BE2C (cell line): ENCODE results near the gene ALX3.
A peak's percentile ranks its signal among the peaks of the same experiment; 100 is the strongest.

ENCODE experiments used
- DNase-seq: peaks from one replicate; pipeline ENCODE4 v3.0.0-alpha.2; 2020
- H3K27me3 ChIP-seq: fragments of 250-450 bp; sonication (Bioruptor Pico); 2 replicates; pipeline ENCODE4 v1.5.1; 2020; ENCODE audit warnings: mild to moderate bottlenecking
- H3K36me3 ChIP-seq: fragments of 250-450 bp; sonication (Bioruptor Pico); 2 replicates; pipeline ENCODE4 v1.5.1; 2020; ENCODE audit warnings: mild to moderate bottlenecking
- H3K4me1 ChIP-seq: fragments of 250-450 bp; sonication (Bioruptor Pico); 2 replicates; pipeline ENCODE4 v1.5.1; 2020
- H3K4me3 ChIP-seq: 2 replicates; pipeline ENCODE4 v1.5.1; 2011; ENCODE audit warnings: low read depth, low read length
- H3K9me3 ChIP-seq: fragments of 250-450 bp; sonication (Bioruptor Pico); 2 replicates; pipeline ENCODE4 v1.5.1; 2020
- TF ChIP-seq, protein P1 (sequence below): IDR thresholded peaks from 2 replicates; pipeline ENCODE4 v1.5.1; 2012; ENCODE audit warnings: mild to moderate bottlenecking, low read depth, low read length

The ALX3 gene

DNA sequence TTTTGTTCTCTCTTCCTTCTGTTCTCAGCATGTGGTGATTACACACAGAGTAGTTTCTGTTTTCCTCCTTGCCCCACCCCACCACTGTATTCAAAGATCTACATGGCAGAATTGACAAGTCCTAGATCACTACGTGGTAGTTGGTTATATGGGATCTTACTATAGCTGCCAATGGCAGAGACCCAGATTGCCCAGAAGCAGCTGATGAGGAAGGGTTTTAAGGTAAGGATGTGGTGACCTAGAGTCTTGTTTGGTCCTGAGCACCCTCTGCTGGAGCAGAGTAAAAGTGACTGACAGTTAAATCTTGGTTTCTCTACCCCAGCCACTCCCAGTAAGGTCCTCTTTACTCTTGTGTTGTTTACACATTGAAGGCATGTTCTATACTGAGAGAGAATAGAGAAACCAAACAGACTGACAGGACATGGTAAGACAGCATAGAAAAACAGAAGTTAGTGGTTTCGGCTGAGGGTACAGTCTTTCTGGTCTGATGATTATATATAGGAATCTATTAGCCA lies 58.9 kb downstream of the ALX3 start:
- H3K9me3 ChIP-seq, result no peaks in the 10 kb centered on the region
- TF ChIP-seq, protein P1, sequence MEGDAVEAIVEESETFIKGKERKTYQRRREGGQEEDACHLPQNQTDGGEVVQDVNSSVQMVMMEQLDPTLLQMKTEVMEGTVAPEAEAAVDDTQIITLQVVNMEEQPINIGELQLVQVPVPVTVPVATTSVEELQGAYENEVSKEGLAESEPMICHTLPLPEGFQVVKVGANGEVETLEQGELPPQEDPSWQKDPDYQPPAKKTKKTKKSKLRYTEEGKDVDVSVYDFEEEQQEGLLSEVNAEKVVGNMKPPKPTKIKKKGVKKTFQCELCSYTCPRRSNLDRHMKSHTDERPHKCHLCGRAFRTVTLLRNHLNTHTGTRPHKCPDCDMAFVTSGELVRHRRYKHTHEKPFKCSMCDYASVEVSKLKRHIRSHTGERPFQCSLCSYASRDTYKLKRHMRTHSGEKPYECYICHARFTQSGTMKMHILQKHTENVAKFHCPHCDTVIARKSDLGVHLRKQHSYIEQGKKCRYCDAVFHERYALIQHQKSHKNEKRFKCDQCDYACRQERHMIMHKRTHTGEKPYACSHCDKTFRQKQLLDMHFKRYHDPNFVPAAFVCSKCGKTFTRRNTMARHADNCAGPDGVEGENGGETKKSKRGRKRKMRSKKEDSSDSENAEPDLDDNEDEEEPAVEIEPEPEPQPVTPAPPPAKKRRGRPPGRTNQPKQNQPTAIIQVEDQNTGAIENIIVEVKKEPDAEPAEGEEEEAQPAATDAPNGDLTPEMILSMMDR, result peak; percentile 78
- H3K27me3 ChIP-seq, result no peaks in the 10 kb centered on the region
- DNase-seq, result peak; percentile 50
- peaks cover 10% of the 10 kb centered on the region for H3K4me1 ChIP-seq
- no peak overlapping the region for H3K4me3 ChIP-seq
- H3K36me3 ChIP-seq, result peaks cover 68% of the 10 kb centered on the region
